H1 (cell line): ENCODE measurements around the gene CNPY3. TPM values are rescaled to one million over a fixed set of nuclear protein-coding genes. Genes with fewer than 3 reads are reported as not detected.

ENCODE experiments used
- CTCF ChIA-PET: fragments of 300-600 bp; sonication (Branson Sonifier 250); formaldehyde crosslinking; loops from one replicate; lab custom pipeline; 2021; ENCODE audit not compliant: partially characterized antibody; lab: Charles Lee
- POLR2A ChIA-PET: fragments of 300-600 bp; sonication (Branson Sonifier 250); formaldehyde crosslinking; loops from one replicate; lab custom pipeline; 2021; ENCODE audit warnings: inconsistent platforms; ENCODE audit not compliant: partially characterized antibody; lab: Charles Lee
- DNase-seq, 2 experiments: peaks; one replicate each; pipeline versions ENCODE4 v3.0.0 to v3.0.0-alpha.2; 2010 to 2022; ENCODE audit warnings: low spot score in 2 of 2, low read depth in 1 of 2, mixed read lengths in 1 of 2
- FAIRE-seq: peaks from 2 replicates; lab custom pipeline; 2011; peaks lifted over from hg19 to GRCh38; lab: Jason Lieb, UNC
- H2AFZ ChIP-seq: 2 replicates; pipeline ENCODE4 v1.8.1; 2012; ENCODE audit warnings: low read length, inconsistent platforms
- H2AK5ac ChIP-seq: 2 replicates; pipeline ENCODE4 v1.6.1; 2013; ENCODE audit warnings: low read depth, low read length
- H2BK120ac ChIP-seq: replicated peaks from 2 replicates; pipeline ENCODE3; 2013; ENCODE audit warnings: low read depth, low read length, inconsistent platforms
- H2BK12ac ChIP-seq: 2 replicates; pipeline ENCODE4 v1.6.1; 2013; ENCODE audit warnings: low read depth, low read length
- H2BK15ac ChIP-seq: 2 replicates; pipeline ENCODE4 v1.6.1; 2013; ENCODE audit warnings: low read length
- H2BK20ac ChIP-seq: 2 replicates; pipeline ENCODE4 v1.6.1; 2013; ENCODE audit warnings: low read length
- H2BK5ac ChIP-seq: 2 replicates; pipeline ENCODE4 v1.6.1; 2013; ENCODE audit warnings: low read depth, low read length
- H3K14ac ChIP-seq: 2 replicates; pipeline ENCODE4 v1.6.1; 2013; ENCODE audit warnings: inconsistent platforms; ENCODE audit not compliant: insufficient read length
- H3K18ac ChIP-seq: 2 replicates; pipeline ENCODE4 v1.6.1; 2013; ENCODE audit warnings: low read length; ENCODE audit errors: extremely low read depth
- H3K23ac ChIP-seq: 2 replicates; pipeline ENCODE4 v1.6.1; 2013; ENCODE audit warnings: inconsistent platforms; ENCODE audit not compliant: insufficient read length
- H3K23me2 ChIP-seq: 2 replicates; pipeline ENCODE4 v1.6.1; 2013; ENCODE audit warnings: low read depth, low read length
- H3K27ac ChIP-seq: 2 replicates; pipeline ENCODE4 v1.6.1; 2011; ENCODE audit warnings: low read depth, low read length, inconsistent platforms
- H3K27me3 ChIP-seq, 4 experiments: replicated peaks in 1 of 4; 1 replicate in 1 of 4; 2 replicates in 3 of 4; pipeline versions ENCODE4 v1.6.1 to v1.8.1; 2011 to 2013; ENCODE audit warnings: low read length in 3 of 4, mild to moderate bottlenecking in 3 of 4, inconsistent platforms in 2 of 4, mixed read lengths in 2 of 4, moderate library complexity in 1 of 4; ENCODE audit not compliant: control insufficient read depth in 3 of 4, insufficient read depth in 3 of 4; ENCODE audit errors: extremely low read depth in 1 of 4
- H3K36me3 ChIP-seq, 4 experiments: 2 replicates each; pipeline versions ENCODE4 v1.6.1 to v1.8.1; 2011 to 2013; ENCODE audit warnings: mild to moderate bottlenecking in 4 of 4, low read length in 3 of 4, moderate library complexity in 2 of 4, control low read depth in 1 of 4, inconsistent platforms in 1 of 4; ENCODE audit not compliant: insufficient read depth in 4 of 4, control insufficient read depth in 2 of 4
- H3K4ac ChIP-seq: replicated peaks from 2 replicates; pipeline ENCODE3; 2013; ENCODE audit warnings: low read length, low read depth, mixed read lengths, inconsistent platforms; ENCODE audit not compliant: insufficient read length
- H3K4me1 ChIP-seq, 4 experiments: replicated peaks in 1 of 4; 1 replicate in 1 of 4; 2 replicates in 3 of 4; pipeline versions ENCODE4 v1.6.1 to v1.8.1; 2011 to 2013; ENCODE audit warnings: low read length in 3 of 4, inconsistent platforms in 2 of 4, mixed read lengths in 1 of 4; ENCODE audit not compliant: insufficient read depth in 4 of 4, control insufficient read depth in 3 of 4
- H3K4me2 ChIP-seq, 2 experiments: 2 replicates each; pipeline versions ENCODE4 v1.6.1 to v1.8.1; 2011 to 2013; ENCODE audit warnings: low read depth in 2 of 2, low read length in 2 of 2, control low read depth in 1 of 2, inconsistent platforms in 1 of 2, mild to moderate bottlenecking in 1 of 2; ENCODE audit not compliant: insufficient read depth in 1 of 2
- H3K4me3 ChIP-seq, 4 experiments: fragments of 200-600, 300-600 bp in 1 of 4; sonication (generic), shearing (Covaris generic), sonication (Bioruptor Twin) in 1 of 4; 2 replicates each; pipeline versions ENCODE4 v1.5.1 to v1.8.1; 2011 to 2016; ENCODE audit warnings: low read length in 4 of 4, low read depth in 3 of 4, control low read depth in 2 of 4, inconsistent platforms in 2 of 4, mild to moderate bottlenecking in 2 of 4, mixed read lengths in 1 of 4, moderate library complexity in 1 of 4; ENCODE audit not compliant: insufficient read depth in 2 of 4; ENCODE audit errors: extremely low read depth in 1 of 4
- H3K56ac ChIP-seq: replicated peaks from 2 replicates; pipeline ENCODE3; 2013; ENCODE audit warnings: low read depth, mild to moderate bottlenecking, mixed read lengths, low read length, inconsistent platforms; ENCODE audit not compliant: insufficient read length
- H3K79me1 ChIP-seq: 2 replicates; pipeline ENCODE4 v1.6.1; 2013; ENCODE audit warnings: low read depth, low read length, control low read depth
- H3K79me2 ChIP-seq, 2 experiments: 2 replicates each; pipeline versions ENCODE4 v1.6.1 to v1.8.1; 2012 to 2013; ENCODE audit warnings: low read length in 2 of 2, mild to moderate bottlenecking in 2 of 2, inconsistent platforms in 1 of 2; ENCODE audit not compliant: insufficient read depth in 2 of 2, control insufficient read depth in 1 of 2
- H3K9ac ChIP-seq, 4 experiments: replicated peaks in 1 of 4; 1 replicate in 1 of 4; 2 replicates in 3 of 4; pipeline versions ENCODE4 v1.6.1 to v1.8.1; 2011 to 2013; ENCODE audit warnings: low read depth in 3 of 4, low read length in 3 of 4, control low read depth in 2 of 4, mild to moderate bottlenecking in 2 of 4, moderate library complexity in 2 of 4, inconsistent platforms in 1 of 4; ENCODE audit errors: extremely low read depth in 1 of 4
- H3K9me3 ChIP-seq, 2 experiments: 2 replicates each; pipeline versions ENCODE4 v1.6.1 to v1.8.1; 2012 to 2013; ENCODE audit warnings: mild to moderate bottlenecking in 2 of 2, moderate library complexity in 2 of 2, control low read depth in 1 of 2, inconsistent platforms in 1 of 2, low read depth in 1 of 2, low read length in 1 of 2, mixed read lengths in 1 of 2; ENCODE audit not compliant: insufficient read depth in 2 of 2
- H4K20me1 ChIP-seq, 2 experiments: replicated peaks in 1 of 2; 2 replicates each; pipeline versions ENCODE3 to v1.8.1; 2011 to 2013; ENCODE audit warnings: inconsistent platforms in 2 of 2, low read length in 2 of 2, mild to moderate bottlenecking in 1 of 2; ENCODE audit not compliant: insufficient read depth in 2 of 2, control insufficient read depth in 1 of 2
- H4K5ac ChIP-seq: 2 replicates; pipeline ENCODE4 v1.6.1; 2013; ENCODE audit warnings: low read length, low read depth, mixed read lengths, inconsistent platforms; ENCODE audit not compliant: insufficient read length
- H4K8ac ChIP-seq: 2 replicates; pipeline ENCODE4 v1.8.0; 2013; ENCODE audit warnings: mild to moderate bottlenecking, moderate library complexity, low read length, inconsistent platforms; ENCODE audit not compliant: insufficient read depth; ENCODE audit errors: extremely low read depth
- H4K91ac ChIP-seq: replicated peaks from 2 replicates; pipeline ENCODE3; 2013; ENCODE audit warnings: low read length, mixed read lengths, inconsistent platforms; ENCODE audit not compliant: insufficient read length
- CHD1 ChIP-seq: IDR thresholded peaks from 2 replicates; pipeline ENCODE4 v1.6.1; 2012; ENCODE audit warnings: low read depth, low read length, improper control_type of control experiment
- CHD2 ChIP-seq: IDR thresholded peaks from 2 replicates; pipeline ENCODE4 v1.6.1; 2012; ENCODE audit warnings: low read length, improper control_type of control experiment
- CREB1 ChIP-seq: IDR thresholded peaks from 2 replicates; pipeline ENCODE4 v1.6.1; 2012; ENCODE audit warnings: inconsistent platforms
- POLR2A ChIP-seq, 2 experiments: IDR thresholded peaks; 1 replicate in 1 of 2; 2 replicates in 1 of 2; pipeline ENCODE4 v1.6.1; 2011; ENCODE audit warnings: low read depth in 2 of 2, low read length in 2 of 2, mild to moderate bottlenecking in 2 of 2; ENCODE audit errors: control extremely low read depth in 1 of 2
- RBBP5 ChIP-seq: IDR thresholded peaks from 2 replicates; pipeline ENCODE4 v1.7.1; 2012; ENCODE audit warnings: low read depth, mild to moderate bottlenecking, inconsistent platforms, low read length, moderate library complexity, borderline replicate concordance
- SIX5 ChIP-seq: IDR thresholded peaks from 2 replicates; pipeline ENCODE4 v1.6.1; 2011; ENCODE audit warnings: mild to moderate bottlenecking, low read depth, low read length
- YY1 ChIP-seq: IDR thresholded peaks from 2 replicates; pipeline ENCODE4 v1.6.1; 2011; ENCODE audit warnings: low read depth, mild to moderate bottlenecking, low read length
- WGBS, 2 experiments: shearing (Covaris generic) in 1 of 2; methylation state at CpG; one replicate each; pipeline versions ENCODE4 v1.1.6 to v1.1.7; 2013 to 2015; ENCODE audit warnings: low lambda C conversion rate in 2 of 2, mixed read lengths in 2 of 2, inconsistent platforms in 1 of 2, low coverage in 1 of 2, missing lambda C conversion rate in 1 of 2; ENCODE audit not compliant: insufficient replicate concordance in 2 of 2, insufficient coverage in 1 of 2, insufficient read length in 1 of 2; ENCODE audit errors: extremely low coverage in 1 of 2, missing lambda C conversion rate in 1 of 2; 5-methylcytosine and 5-hydroxymethylcytosine counted together
- polyA plus RNA-seq, 7 experiments: library from polyadenylated mRNA; depleted of rRNA in 3 of 7; stranded (reverse) in 5 of 7; unstranded in 2 of 7; fragments of >200 nt in 5 of 7; fragments of 200-250 nt in 2 of 7; gene quantifications; 1 replicate in 5 of 7; 2 replicates in 1 of 7; 4 replicates in 1 of 7; pipeline versions ENCODE4 v1.2.1 to v1.2.3, GENCODE V29; 2011 to 2013; ENCODE audit warnings: missing spikeins in 2 of 7, mixed read lengths in 2 of 7
- total RNA-seq: library from RNA; stranded (reverse); fragmentation: NEBNext Ultra II Directional; extraction: Animal tissue kit (Norgen Biotek cat#: 25700); gene quantifications from 2 replicates; pipeline ENCODE4 v1.2.1, GENCODE V29; 2021

CNPY3 gene
- total and polyA plus RNA-seq, 2 of the 8 experiments (the other 6 are each of a cell fraction or from before 2014, with no cell fraction given), result 49.6 to 64.5 TPM

DNA sequence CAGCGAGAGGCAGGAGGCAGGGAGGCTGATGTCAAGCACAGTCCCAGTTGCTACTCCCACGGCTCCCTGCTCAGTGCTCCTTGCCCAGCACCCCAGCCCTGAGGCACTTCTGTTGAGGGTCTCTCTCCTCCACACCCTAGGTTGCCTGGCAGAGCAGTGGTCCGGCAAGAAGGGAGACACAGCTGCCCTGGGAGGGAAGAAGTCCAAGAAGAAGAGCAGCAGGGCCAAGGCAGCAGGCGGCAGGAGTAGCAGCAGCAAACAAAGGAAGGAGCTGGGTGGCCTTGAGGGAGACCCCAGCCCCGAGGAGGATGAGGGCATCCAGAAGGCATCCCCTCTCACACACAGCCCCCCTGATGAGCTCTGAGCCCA, 9.1 kb downstream of the CNPY3 start:
- H3K18ac ChIP-seq, result no peak overlapping the region
- H4K8ac ChIP-seq, result no peak overlapping the region
- no peak overlapping the region for H3K56ac ChIP-seq
- no peak overlapping the region for H2AK5ac ChIP-seq
- CTCF ChIA-PET, result interaction anchor here (0.6 to 1.5 kb wide), 4 partner anchors 27 to 550 kb away, joined by 3 to 4 read pairs (median 3); no protein-coding TSS in a partner anchor
- no peak overlapping the region for H2BK120ac ChIP-seq
- no peak overlapping the region for H4K5ac ChIP-seq
- no peak overlapping the region for H3K4ac ChIP-seq
- H3K79me2 ChIP-seq, result peaks cover 0 to 17% of the 10 kb centered on the region in 2 experiments; a peak in 2 of 4 replicates
- H3K4me2 ChIP-seq, result no peak overlapping the region
- H2BK20ac ChIP-seq, result no peak overlapping the region
- no peak overlapping the region for H3K23ac ChIP-seq
- H3K4me3 ChIP-seq, result no peak overlapping the region
- H3K36me3 ChIP-seq, result peaks cover 3 to 41% (median 21%) of the 10 kb centered on the region in 4 experiments; a peak in 7 of 8 replicates
- 87% methylated on average over 5 of the region's 5 CpGs; no CpG with 5 or more reads in 1 of the 2 experiments for WGBS, 2 experiments
- H4K91ac ChIP-seq, result no peak overlapping the region
- no peak overlapping the region for H3K9ac ChIP-seq
- no peaks in the 10 kb centered on the region for H3K9me3 ChIP-seq
- H3K23me2 ChIP-seq, result no peaks in the 10 kb centered on the region
- H3K27me3 ChIP-seq, result no peaks in the 10 kb centered on the region
- no peak overlapping the region for H2BK15ac ChIP-seq
- TF ChIP-seq POLR2A (IDR thresholded peaks at IDR 0.05; ENCODE audit: control extremely low read depth in 1 of 2, low read depth in 2 of 2, low read length in 2 of 2) (peak in 1 of 2 experiments; percentile 25; a peak in 1 of 3 replicates), CREB1 (no peak), RBBP5 (no peak), YY1 (no peak), CHD2 (no peak), SIX5 (no peak), CHD1 (no peak)
- TF ChIP-seq, all 59 proteins: peak for 1
- H4K20me1 ChIP-seq, result peaks cover 0 to 2% of the 10 kb centered on the region in 2 experiments
- no peak overlapping the region for H2BK12ac ChIP-seq
- no peak overlapping the region for H2BK5ac ChIP-seq
- H3K14ac ChIP-seq, result no peak overlapping the region
- FAIRE-seq (no peak), DNase-seq (no peak)
- no peak overlapping the region for H2AFZ ChIP-seq
- peaks cover 0 to 6% (median 1%) of the 10 kb centered on the region in 4 experiments; a peak in 4 of 7 replicates for H3K4me1 ChIP-seq
- peaks cover 4% of the 10 kb centered on the region; the same call in 1 of the 2 replicates for H3K79me1 ChIP-seq
- POLR2A ChIA-PET, result interaction anchor here (1.0 to 2.2 kb wide), 3 partner anchors 9 to 205 kb away, joined by 3 to 13 read pairs (median 3); partner anchors contain the start of gene CNPY3
- H3K27ac ChIP-seq, result no peak overlapping the region
